Activated CD8-positive, alpha-beta memory T cell treated with anti-CD3 and anti-CD28 coated beads, Interleukin-2, amount 50 U/mL, for 4 hours (primary cell): ENCODE results near the gene PKD1L1.
"Not testable (repeated sequence)": the region's sequence is repeated elsewhere in the genome, so short reads cannot be mapped to it uniquely, and the experiment has no call there.

Experiments used
- DNase-seq: peaks from one replicate; pipeline ENCODE4 v3.0.0-alpha.2; 2020

Gene PKD1L1

GRCh38 chr7:47948141-47948790 lies at the start of gene PKD1L1:
Gene PKD1L1, minus strand, starts transcription at chr7:47948466. Its CDS starts 26 bp downstream, at chr7:47948440.
- DNase-seq, result no peak

DNA sequence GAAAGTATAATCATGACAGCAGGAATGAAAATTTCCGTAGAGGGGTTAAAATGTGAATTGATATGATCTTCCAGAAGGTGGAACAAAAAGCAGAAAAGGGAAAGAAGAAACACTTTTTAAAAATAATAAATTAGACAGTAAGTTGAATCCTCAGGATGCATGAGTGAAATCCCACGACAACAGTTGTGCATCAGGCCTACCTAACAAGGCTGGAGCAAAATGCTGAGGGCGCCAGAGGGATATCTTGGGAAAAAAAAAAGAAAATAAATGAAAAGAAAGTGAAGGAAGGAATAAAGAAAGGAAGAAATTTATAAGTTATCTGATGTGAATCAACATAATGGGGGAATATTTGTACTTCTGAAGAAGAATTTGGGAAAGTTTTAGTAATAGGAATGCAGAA lies 44.2 kb upstream of the PKD1L1 start:
- DNase-seq, result no peak

DNA sequence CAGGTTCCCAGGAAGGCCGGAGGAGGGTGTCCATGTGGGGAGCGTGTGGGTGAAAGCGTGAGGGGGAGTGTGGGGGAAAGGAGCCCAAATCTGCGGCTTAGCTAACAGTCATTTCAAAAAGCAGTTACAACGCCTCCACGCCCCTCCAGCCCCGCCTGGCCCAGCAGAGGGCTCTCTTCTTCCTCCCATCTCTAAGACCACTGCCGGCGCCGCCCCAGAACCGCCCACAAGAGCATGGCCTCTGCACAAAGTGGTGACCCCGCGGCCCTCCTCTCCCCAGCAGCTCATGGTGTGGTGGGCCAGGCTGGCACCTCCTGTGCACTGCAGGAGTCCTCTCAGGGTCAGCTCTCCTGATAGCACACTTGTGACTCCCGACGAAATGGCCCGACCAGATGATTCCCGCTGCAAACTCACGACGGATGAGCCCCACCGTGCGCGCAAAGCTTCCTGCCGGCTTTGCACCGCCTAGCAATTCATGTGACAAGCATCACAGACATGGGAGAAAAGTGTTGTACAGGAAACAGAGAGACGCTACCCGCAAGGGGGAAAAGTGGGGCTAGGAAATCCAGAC lies 43.6 kb upstream of the PKD1L1 start:
- DNase-seq, result peak; percentile 87

DNA sequence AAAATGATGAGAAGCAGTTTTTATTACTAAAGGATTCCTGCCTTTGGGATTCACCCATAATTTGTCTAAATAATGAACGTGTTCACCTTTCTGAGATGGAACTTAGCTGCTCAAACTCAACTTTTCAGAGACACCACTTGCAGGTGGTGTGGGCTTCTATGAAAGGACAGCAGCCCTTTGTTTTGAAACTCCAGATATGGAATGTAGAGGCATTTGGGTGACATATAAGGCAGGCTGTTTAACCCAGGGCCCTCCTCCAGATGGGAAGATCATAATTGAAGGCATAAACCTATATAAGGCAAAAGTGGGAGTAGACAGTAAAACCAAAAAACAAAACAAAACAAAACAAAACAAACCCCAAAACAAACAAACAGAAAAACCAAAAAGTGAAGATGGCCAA lies 43.0 kb upstream of the PKD1L1 start:
- DNase-seq, result no peak

GRCh38 chr7:47990592-47990991 lies 42.3 kb upstream of the PKD1L1 start:
- DNase-seq, result no peak

- not testable (repeated sequence) for DNase-seq
Observed at GRCh38 chr7:47989607-47990400, 41.5 kb upstream of the PKD1L1 start.

- DNase-seq, result no peak
Observed at GRCh38 chr7:47988496-47989386, 40.5 kb upstream of the PKD1L1 start.

DNA sequence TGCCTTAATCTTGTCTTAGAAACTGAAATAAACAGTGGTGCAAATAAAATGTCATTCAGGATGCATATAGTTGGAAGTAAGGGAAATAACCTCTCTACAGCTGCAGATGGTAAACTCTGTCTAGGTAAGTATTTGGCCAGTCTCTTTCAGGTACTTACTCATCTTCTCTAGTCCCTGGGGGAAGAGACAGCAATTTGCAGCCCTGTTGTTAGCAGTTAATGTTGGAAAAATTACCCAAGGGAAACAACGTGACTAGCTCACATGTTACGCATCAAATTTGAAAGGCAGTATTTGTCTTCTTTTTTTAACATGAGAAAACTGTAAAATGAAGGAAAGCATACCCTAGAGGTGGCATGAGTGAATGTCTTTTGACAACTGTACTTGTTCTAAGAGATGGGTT lies 34.3 kb upstream of the PKD1L1 start:
- no peak for DNase-seq

DNA sequence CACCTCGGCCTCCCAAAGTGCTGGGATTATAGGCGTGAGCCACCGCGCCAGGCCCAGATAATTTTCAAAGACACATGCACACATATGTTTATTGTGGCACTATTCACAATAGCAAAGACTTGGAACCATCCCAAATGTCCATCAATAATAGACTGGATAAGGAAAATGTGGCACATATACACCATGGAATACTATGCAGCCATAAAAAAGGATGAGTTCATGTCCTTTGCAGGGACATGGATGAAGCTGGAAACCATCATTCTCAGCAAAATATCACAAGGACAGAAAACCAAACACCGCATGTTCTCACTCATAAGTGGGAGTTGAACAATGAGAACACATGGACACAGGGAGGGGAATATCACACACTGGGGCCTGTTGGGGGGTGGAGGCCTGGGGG lies 32.4 kb upstream of the PKD1L1 start:
- not testable (repeated sequence) for DNase-seq

DNA sequence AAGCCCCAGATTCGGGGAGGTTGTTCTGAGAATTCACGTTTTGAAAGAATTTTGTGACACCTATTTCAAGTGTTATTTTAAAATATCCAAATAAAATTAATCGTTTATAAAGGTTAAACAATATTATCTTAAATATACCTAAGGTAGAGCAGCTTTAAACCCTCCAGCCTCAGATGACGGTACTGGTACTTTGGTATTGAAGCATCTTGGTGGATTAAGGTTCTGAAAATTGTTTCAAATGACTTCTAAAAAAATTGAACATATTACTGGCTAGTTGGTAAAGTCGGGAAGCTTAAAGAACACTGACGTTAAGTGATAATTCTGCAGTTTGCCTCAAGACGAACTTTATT lies 31.5 kb upstream of the PKD1L1 start:
- no peak for DNase-seq

DNA sequence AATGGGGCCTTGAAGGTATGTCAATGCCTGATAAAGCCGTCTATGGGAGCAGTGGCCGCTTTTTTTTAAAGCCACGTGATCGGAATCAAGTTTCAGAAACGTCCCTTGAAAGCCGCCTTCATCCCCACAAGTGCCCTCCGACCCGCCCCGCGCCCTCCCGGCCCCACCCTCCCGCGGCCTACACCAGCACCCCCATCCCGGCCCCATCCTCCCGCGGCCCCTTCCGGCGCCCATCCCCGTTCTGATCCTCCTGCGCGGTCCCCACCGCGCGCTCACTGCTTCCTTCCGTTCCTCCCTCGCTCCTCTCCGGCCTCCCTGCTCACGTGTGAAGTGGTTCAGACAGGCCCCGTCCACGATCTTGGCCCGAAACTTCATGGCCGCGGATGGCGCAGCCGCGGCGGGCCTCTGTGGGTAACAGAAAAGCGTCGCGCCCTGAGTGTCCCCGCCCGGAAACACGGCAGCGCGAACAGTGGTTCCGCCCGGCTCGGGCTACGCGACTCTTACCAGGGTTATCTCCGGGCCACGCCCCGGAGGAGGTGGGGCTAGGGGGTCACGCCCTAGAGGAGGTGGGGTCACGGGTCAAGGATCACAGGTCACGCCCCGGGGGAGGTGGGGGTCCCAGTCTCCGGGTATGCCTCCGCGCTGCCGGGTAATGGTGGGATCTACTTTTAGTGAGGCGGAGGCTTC lies 31.0 kb upstream of the PKD1L1 start, which contains the start of gene HUS1:
TSS of gene HUS1 (minus strand) at position 471 of the 687 bp plus-strand sequence. CDS start at position 375, 96 bp downstream.
- DNase-seq, result peak; percentile 90

GRCh38 chr7:47978790-47979144 lies 30.5 kb upstream of the PKD1L1 start:
- no peak for DNase-seq

DNA sequence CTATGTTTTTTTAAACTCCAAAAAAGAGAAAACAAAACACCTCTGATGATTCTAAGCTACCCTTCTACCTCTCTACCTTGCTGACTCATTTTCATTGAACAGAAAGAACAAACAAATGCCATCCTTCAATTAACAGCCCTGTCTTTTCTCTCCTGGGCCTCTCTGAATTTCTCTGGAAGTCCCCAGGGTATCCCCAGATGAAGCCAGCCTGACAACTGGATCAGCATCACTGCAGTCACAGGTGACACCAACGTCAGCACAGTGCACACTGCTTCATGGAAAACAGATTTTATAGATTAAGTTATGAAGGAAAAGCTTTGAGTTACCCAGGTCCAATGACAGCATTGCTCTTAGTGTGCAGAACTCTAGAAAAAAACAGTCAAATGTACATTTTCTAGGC lies 25.5 kb upstream of the PKD1L1 start:
- no peak for DNase-seq

GRCh38 chr7:47970761-47971160 lies 22.5 kb upstream of the PKD1L1 start:
- DNase-seq, result no peak

DNA sequence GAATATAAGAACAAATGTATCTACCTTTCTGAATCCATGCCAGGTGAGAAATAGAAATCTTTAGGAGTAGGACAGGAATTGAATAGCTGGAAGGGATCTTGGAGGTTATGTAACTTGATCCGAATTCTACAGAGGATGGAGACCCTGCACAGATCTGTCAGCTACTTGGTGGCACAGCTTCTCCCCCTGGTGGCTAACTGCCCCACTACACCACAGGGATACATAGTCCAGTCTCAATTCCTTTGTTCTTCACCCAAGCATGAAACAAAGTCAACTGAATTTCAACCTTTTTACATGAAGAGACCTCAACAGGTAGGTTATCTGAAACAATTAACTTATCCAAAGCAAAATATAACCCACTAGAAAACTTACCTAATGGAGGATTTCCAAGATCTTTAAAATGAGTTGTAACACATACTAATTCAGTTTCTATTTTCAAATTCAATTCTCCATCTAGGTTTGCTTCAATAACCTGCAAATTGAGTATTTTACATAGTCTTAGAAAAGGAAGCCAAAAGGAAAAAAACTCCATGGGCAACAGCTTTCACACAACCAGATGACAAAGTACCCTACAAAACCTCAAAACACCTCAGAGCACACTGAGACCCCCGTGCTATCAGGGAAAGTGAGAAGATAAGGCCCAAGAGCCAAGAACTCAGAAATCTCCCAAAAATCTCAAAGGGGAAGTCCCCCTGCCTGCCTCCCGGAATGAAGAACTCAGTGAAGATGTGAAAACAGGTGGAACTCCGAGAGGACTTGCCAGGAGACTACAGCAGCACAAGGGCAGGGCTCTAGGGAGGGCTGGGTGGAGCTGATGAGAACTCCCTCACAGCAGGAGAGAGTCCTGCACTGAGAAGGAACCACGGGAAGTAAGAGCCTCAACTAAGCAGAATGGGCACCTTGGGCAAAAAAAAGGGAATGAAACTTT lies 20.8 kb upstream of the PKD1L1 start:
- peak; percentile 51 for DNase-seq

DNA sequence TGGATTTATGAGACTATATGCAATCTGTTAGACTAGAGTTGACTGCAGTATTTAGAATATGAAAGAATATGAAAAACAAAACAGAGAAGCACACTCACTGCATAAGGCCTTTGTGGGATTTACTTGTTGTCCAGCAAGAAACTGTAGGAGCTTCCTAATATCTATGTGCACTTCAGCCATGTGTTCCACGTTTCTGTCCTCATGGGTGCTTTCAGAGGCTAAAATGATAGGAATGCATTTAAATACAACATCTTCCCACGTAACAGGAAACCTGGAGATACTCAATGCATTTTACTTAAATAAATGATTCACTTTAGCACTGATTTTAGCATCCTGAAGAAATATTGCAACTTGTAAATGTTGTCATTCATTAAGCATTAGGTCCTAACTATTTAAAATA lies 19.4 kb upstream of the PKD1L1 start:
- no peak for DNase-seq

- no peak for DNase-seq
Observed at GRCh38 chr7:47967123-47967522, 18.9 kb upstream of the PKD1L1 start.

GRCh38 chr7:47965456-47965855 lies 17.2 kb upstream of the PKD1L1 start:
- DNase-seq, result no peak

DNA sequence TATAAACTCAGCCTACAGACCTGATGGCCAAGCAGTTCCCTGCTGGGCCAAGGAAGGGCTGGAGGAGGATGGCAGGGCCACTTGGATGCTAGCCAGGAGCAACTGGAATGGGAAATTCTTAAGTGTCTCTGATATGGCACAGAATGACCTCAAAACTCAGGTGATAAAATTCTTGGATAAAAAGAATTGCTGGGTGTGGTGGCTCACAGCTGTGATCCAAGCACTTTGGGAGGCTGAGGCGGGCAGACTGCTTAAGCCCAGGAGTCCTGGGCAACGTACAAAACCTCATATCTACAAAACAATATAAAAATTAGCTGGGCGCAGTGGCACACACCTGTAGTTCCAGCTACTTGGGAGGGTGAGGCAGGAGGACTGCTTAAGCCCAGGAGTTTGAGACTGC lies 14.0 kb upstream of the PKD1L1 start:
- DNase-seq, result no peak

DNA sequence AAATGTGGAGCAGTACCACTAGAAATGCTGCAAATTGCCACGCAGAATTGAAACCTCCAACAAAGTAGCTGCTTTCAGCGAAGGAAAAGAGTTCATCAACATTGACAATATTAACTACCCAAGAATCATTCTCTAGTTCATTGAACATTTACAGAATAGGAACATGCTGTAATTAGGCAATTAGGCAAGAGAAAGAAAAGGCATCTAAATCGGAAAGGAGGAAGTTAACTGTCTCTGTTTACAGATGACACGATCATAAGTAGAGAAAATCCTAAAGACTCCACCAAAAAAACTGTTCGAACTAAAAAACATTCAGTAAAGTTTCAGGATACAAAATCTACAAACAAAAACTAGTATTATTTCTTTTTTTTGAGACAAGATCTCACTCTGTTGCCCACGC lies 8.9 kb upstream of the PKD1L1 start:
- DNase-seq, result no peak

GRCh38 chr7:47956220-47956619 lies 8.0 kb upstream of the PKD1L1 start:
- DNase-seq, result no peak
